Glutamatergic neuron (in vitro differentiated cells): ENCODE measurements around the gene SMNDC1. TPM values are rescaled to one million over a fixed set of nuclear protein-coding genes. Genes with fewer than 3 reads are reported as not detected.
A peak's percentile ranks its signal among the peaks of the same experiment; 100 is the strongest.
"Not testable (repeated sequence)": the region's sequence is repeated elsewhere in the genome, so short reads cannot be mapped to it uniquely, and the experiment has no call there.

Source experiments
- DNase-seq: peaks from one replicate; pipeline ENCODE4 v3.0.0; 2022
- H3K27ac Mint-ChIP-seq: one replicate; pipeline ENCODE4 v1.8.0; 2020; ENCODE audit warnings: mild to moderate bottlenecking, mixed read lengths, inconsistent platforms; ENCODE audit not compliant: unreplicated experiment
- H3K27me3 Mint-ChIP-seq: one replicate; pipeline ENCODE4 v1.8.0; 2020; ENCODE audit warnings: mild to moderate bottlenecking, moderate library complexity, mixed read lengths, inconsistent platforms; ENCODE audit not compliant: unreplicated experiment
- H3K36me3 Mint-ChIP-seq: one replicate; pipeline ENCODE4 v1.8.0; 2020; ENCODE audit warnings: mild to moderate bottlenecking, mixed read lengths, inconsistent platforms; ENCODE audit not compliant: unreplicated experiment
- H3K4me1 Mint-ChIP-seq: one replicate; pipeline ENCODE4 v1.8.0; 2020; ENCODE audit warnings: mild to moderate bottlenecking, low read depth, mixed read lengths, inconsistent platforms; ENCODE audit not compliant: unreplicated experiment
- H3K4me3 Mint-ChIP-seq: one replicate; pipeline ENCODE4 v1.8.0; 2020; ENCODE audit warnings: mild to moderate bottlenecking, mixed read lengths, inconsistent platforms; ENCODE audit not compliant: unreplicated experiment
- H3K9me3 Mint-ChIP-seq: one replicate; pipeline ENCODE4 v1.8.0; 2020; ENCODE audit warnings: mild to moderate bottlenecking, moderate library complexity, mixed read lengths, inconsistent platforms; ENCODE audit not compliant: unreplicated experiment
- total RNA-seq: library from RNA; stranded (reverse); fragmentation: NEBNext Ultra II Directional; extraction: Animal tissue kit (Norgen Biotek cat#: 25700); gene quantifications from one replicate; pipeline ENCODE4 v1.2.1, GENCODE V29; 2021; ENCODE audit not compliant: unreplicated experiment
- TF ChIP-seq, protein P1 (sequence below): fragments of 200-600 bp; sonication (generic); IDR thresholded peaks from one replicate; pipeline ENCODE4 v1.5.0; 2021; ENCODE audit not compliant: partially characterized antibody, unreplicated experiment

SMNDC1 gene
- total RNA-seq, 1 donor from 2014 or later, result 37.1 TPM

DNA sequence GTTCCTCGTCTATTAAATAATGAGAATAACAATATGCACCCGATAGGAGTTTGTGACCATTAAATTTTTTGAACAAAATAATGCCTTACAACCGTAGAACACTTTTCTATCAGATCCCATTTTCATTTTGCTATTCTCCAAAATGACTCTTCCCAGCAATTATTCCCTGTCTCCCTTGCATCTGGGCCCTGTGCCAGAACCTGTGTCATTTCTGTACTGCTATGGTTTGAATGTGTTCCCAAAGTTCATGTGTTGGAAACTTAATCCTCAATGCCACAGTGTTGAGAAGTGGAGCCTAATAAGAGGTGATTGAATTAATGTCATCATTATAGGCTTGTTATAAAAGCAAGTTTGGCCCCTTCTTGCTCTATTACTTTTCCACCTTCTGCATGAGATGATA, 33.2 kb upstream of the SMNDC1 start:
- Mint-ChIP-seq H3K9me3 (no peaks in the 10 kb centered on the region), H3K27me3 (no peaks in the 10 kb centered on the region), H3K27ac (no peak overlapping the region), H3K4me3 (no peak overlapping the region), H3K4me1 (peaks cover 14% of the 10 kb centered on the region), H3K36me3 (peaks cover 4% of the 10 kb centered on the region)
- TF ChIP-seq, protein P1, sequence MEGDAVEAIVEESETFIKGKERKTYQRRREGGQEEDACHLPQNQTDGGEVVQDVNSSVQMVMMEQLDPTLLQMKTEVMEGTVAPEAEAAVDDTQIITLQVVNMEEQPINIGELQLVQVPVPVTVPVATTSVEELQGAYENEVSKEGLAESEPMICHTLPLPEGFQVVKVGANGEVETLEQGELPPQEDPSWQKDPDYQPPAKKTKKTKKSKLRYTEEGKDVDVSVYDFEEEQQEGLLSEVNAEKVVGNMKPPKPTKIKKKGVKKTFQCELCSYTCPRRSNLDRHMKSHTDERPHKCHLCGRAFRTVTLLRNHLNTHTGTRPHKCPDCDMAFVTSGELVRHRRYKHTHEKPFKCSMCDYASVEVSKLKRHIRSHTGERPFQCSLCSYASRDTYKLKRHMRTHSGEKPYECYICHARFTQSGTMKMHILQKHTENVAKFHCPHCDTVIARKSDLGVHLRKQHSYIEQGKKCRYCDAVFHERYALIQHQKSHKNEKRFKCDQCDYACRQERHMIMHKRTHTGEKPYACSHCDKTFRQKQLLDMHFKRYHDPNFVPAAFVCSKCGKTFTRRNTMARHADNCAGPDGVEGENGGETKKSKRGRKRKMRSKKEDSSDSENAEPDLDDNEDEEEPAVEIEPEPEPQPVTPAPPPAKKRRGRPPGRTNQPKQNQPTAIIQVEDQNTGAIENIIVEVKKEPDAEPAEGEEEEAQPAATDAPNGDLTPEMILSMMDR, result no peak
- DNase-seq, result no peak

DNA sequence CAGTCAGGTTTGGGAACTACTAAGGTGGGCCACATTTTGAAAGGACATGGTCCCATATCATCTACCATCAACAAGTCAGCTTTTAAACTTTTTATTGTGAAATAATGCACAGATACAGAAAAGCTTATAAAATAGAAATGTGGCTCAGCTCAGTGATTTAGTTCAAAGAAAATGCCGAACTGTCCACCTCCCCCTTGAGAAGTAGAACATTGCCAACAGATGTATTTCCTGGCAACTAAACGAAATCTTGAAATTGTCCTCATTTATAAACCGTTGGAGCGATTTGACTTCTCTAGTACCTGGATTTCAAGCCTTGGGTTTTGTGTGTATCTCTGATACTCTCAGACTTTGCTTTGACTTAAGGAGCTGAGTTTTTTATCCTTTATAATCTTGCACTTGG, 32.7 kb upstream of the SMNDC1 start:
- H3K4me3 Mint-ChIP-seq, result no peak overlapping the region
- peaks cover 1% of the 10 kb centered on the region for H3K9me3 Mint-ChIP-seq
- H3K27ac Mint-ChIP-seq, result no peak overlapping the region
- TF ChIP-seq, protein P1, result no peak
- H3K36me3 Mint-ChIP-seq, result peaks cover 4% of the 10 kb centered on the region
- H3K27me3 Mint-ChIP-seq, result no peaks in the 10 kb centered on the region
- no peak for DNase-seq
- peaks cover 14% of the 10 kb centered on the region for H3K4me1 Mint-ChIP-seq

DNA sequence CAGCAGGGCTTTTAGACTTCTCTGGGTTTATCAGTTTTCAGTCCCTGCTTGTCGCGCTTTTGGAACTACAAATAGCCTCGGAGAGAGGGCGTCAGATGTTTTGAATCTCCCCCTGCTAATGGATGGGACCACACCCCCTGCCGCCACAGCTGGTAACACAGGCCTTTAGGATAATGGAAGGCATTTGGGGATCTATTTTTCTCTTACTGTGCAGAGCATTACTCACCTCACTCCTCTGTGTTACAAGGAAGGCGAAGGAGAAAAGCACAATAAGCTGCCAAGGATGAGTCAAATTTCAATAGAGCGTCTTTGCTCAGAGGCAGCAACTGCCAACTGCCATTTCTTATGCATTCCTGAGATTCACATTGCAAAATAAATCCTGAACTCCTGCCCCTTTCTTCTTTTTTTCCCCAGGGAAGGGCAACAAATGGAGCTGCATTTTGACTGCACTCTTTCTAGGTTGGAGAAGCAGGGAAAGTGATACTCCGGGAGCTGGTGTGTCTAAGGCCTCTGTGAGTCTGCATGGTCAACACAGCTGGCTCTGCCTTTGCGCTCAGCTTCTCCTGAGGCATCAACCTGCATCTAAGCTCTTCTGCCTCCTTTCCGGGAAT, 31.5 kb upstream of the SMNDC1 start:
- no peaks in the 10 kb centered on the region for H3K27me3 Mint-ChIP-seq
- peaks cover 4% of the 10 kb centered on the region for H3K36me3 Mint-ChIP-seq
- peaks cover 1% of the 10 kb centered on the region for H3K9me3 Mint-ChIP-seq
- TF ChIP-seq, protein P1, result peak; percentile 36
- H3K4me3 Mint-ChIP-seq, result peak overlapping the region; percentile 63
- peak overlapping the region; percentile 89 for H3K27ac Mint-ChIP-seq
- DNase-seq, result peak; percentile 69
- peaks cover 14% of the 10 kb centered on the region for H3K4me1 Mint-ChIP-seq

DNA sequence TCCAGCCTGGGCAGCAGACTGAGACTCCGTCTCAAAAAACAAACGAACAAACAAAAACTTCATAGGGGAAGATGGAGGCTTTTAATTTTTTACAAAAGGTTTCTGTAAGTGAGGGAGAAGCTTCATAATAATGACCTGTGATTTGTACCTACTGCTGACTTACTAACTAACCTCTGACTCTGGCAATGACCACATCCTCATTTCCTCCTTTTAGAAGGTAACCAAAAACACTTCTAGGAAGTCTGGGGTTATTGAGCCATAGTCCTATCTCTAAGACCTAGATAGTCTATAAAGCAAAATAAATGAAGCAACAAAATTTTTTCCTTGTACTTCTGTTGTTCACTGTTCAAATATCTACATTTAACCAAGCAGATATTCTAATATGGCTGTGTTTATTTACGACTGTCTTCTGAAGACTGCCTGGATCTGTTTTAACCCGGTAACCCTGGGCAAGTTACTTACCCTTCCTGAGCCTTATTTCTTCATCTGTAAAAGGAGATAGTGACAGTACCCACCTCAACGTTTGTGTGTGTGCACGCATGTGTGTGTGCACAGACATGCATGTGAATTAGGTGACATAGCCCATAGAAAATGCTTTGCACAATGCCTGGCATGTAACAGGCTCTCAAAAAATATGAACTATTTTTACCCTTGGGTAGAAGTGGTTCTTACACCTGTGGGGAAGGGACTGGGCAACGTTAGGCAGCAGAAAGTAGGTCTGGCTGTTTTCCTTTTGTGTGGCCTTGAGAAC, 30.8 kb upstream of the SMNDC1 start:
- Mint-ChIP-seq H3K27ac (peak overlapping the region; percentile 56), H3K27me3 (no peaks in the 10 kb centered on the region), H3K4me3 (no peak overlapping the region), H3K9me3 (peaks cover 6% of the 10 kb centered on the region), H3K4me1 (peaks cover 14% of the 10 kb centered on the region), H3K36me3 (peaks cover 11% of the 10 kb centered on the region)
- TF ChIP-seq, protein P1, result no peak
- no peak for DNase-seq

DNA sequence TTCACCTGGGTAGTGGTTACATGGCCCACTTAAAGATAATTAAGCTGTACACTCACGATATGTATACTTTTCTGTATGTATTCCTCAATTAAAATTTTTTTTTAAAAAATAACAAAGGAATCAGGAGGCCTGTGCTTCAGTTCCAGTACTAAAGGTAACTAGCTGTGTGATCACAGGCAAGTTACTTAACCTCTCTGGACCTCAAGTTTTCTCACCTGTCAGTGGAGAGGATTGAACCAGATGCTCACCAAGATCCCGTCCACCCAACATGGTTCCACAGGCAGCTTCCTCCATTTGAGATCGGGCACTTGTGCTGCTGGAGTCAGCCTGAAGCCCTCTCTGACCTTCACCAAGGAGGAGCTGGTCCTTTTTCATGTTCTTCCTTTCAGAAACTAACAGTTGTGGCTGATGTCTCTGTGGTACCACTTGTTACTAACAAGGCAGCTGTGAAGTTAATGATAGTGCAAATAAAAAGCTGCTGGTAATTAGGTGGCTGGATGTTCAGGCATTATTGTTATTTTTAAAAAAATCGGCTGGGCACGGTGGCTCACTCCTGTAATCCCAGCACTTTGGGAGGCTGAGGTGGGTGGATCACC, 29.4 kb upstream of the SMNDC1 start:
- Mint-ChIP-seq H3K27me3 (no peaks in the 10 kb centered on the region), H3K36me3 (peaks cover 19% of the 10 kb centered on the region), H3K4me3 (no peak overlapping the region), H3K9me3 (peaks cover 11% of the 10 kb centered on the region), H3K27ac (no peak overlapping the region), H3K4me1 (peaks cover 14% of the 10 kb centered on the region)
- TF ChIP-seq, protein P1, result no peak
- DNase-seq, result no peak

DNA sequence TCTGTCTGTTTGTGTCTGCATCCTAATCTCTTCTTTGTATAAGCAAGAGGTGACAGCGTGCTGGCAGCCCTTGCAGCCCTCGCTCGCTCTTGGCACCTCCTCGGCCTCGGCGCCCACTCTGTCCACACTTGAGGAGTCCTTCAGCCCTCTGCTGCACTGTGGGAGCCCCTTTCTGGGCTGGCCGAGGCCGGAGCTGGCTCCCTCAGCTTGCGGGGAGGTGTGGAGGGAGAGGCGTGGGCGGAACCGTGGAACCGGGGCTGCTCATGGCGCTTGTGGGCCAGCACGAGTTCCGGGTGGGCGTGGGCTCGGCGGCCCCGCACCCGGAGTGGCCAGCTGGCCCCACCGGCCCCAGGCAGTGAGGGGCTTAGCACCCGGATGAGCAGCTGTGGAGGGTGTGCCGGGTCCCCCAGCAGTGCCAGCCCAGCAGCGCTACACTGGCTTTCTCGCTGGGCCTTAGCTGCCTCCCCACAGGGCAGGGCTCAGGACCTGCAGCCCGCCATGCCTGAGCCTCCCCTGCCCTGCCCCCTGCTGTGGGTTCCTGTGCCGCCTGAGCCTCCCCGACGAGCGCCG, 26.6 kb upstream of the SMNDC1 start:
- Mint-ChIP-seq H3K36me3 (peaks cover 21% of the 10 kb centered on the region), H3K9me3 (peaks cover 11% of the 10 kb centered on the region)
- H3K4me1 Mint-ChIP-seq, H3K27me3 Mint-ChIP-seq, DNase-seq, H3K4me3 Mint-ChIP-seq, H3K27ac Mint-ChIP-seq: not testable (repeated sequence)
